ENCODE measurements around the gene TBC1D21.
"Not testable (repeated sequence)": the region's sequence is repeated elsewhere in the genome, so short reads cannot be mapped to it uniquely, and the experiment has no call there.

Gene TBC1D21

GRCh38 chr15:73928241-73928579 is 54.8 kb downstream of the TBC1D21 start:
- DNase-seq (ENCODE audit: low read depth in 2 of 2), result no peak

GRCh38 chr15:73928971-73929627 is 55.7 kb downstream of the TBC1D21 start:
- DNase-seq (ENCODE audit: low read depth in 2 of 2), result no peak

- DNase-seq (ENCODE audit: low read depth in 2 of 2), result no peak
These were observed 57.0 kb downstream of the TBC1D21 start for GRCh38 chr15:73930371-73930770.

- DNase-seq (ENCODE audit: low read depth in 2 of 2), result no peak
These were observed 57.5 kb downstream of the TBC1D21 start for GRCh38 chr15:73930790-73931281.

- no peak for DNase-seq (ENCODE audit: low read depth in 2 of 2)
These were observed 58.1 kb downstream of the TBC1D21 start for GRCh38 chr15:73931441-73931840.

- no peak for DNase-seq (ENCODE audit: low read depth in 2 of 2)
These were observed 59.2 kb downstream of the TBC1D21 start for GRCh38 chr15:73932381-73933191.

- DNase-seq (ENCODE audit: low read depth in 2 of 2), result no peak
These were observed 60.9 kb downstream of the TBC1D21 start for GRCh38 chr15:73934281-73934680.

- no peak for DNase-seq (ENCODE audit: low read depth in 2 of 2)
These were observed 62.2 kb downstream of the TBC1D21 start for GRCh38 chr15:73935547-73935946.

GRCh38 chr15:73936181-73936580 is 62.8 kb downstream of the TBC1D21 start:
- DNase-seq (ENCODE audit: low read depth in 2 of 2), result no peak

- DNase-seq (ENCODE audit: low read depth in 2 of 2), result no peak
These were observed 63.4 kb downstream of the TBC1D21 start for GRCh38 chr15:73936588-73937290.

- no peak for DNase-seq (ENCODE audit: low read depth in 2 of 2)
These were observed 63.9 kb downstream of the TBC1D21 start for GRCh38 chr15:73937296-73937695.

- no peak for DNase-seq (ENCODE audit: low read depth in 2 of 2)
These were observed 64.4 kb downstream of the TBC1D21 start for GRCh38 chr15:73937726-73938125.

GRCh38 chr15:73938516-73938915 is 65.2 kb downstream of the TBC1D21 start:
- DNase-seq (ENCODE audit: low read depth in 2 of 2), result not testable (repeated sequence)
